ENCODE results near the gene PAX7. TPM values are rescaled to one million over a fixed set of nuclear protein-coding genes. Genes with fewer than 3 reads are reported as not detected.

PAX7 gene
- total RNA-seq, 1 experiment from 2014 or later, result not detected

DNA sequence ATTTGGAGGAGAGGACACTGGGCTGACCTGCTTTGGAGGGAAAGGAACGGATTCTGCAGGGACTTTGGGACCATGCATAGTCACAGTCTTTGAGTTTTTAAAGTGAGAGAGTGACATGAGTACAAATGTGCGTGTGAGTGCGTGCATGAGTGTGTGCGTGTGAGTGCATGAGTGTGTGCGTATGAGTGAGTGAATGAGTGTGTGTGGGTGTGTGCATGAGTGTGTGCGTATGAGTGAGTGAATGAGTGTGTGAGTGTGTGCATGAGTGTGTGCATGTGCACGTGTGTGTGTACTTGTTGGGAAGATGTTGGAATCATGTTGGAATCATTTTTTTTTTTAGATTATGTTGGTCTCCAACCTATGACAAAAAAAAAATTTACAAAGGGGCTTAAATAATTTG lies 70.5 kb downstream of the PAX7 start:
- H3K27me3 ChIP-seq (replicated peaks), result peaks cover 40% of the 10 kb centered on the region
- H3K36me3 ChIP-seq, result no peaks in the 10 kb centered on the region
- H3K4me1 ChIP-seq (replicated peaks), result no peaks in the 10 kb centered on the region
- no peak overlapping the region for H3K4me3 ChIP-seq
- no peak overlapping the region for H3K27ac ChIP-seq
- DNase-seq (ENCODE audit: low read depth in 1 of 2, low spot score in 2 of 2), result no peak
- no peaks in the 10 kb centered on the region for H3K9me3 ChIP-seq (replicated peaks)

DNA sequence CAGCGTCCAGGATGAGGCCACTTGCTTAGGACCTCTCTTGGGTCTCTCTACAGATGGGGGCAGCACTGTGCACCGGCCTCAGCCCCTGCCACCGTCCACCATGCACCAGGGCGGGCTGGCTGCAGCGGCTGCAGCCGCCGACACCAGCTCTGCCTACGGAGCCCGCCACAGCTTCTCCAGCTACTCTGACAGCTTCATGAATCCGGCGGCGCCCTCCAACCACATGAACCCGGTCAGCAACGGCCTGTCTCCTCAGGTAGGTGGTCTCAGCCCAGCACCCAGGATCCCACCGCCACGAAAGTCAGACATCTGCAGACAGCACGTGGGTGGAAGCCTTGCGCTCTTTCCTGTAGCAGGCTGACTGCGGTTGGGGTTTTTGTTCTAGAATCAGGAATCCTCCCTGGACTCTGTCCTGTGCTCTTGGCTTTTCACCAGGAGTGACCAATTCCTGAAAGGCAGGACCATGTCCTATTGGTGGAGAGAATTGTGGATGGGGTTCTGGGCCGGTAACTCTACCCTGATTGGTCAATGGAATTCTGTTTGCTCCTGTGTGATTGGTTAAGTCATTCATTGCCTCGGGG lies 72.5 kb downstream of the PAX7 start:
- H3K36me3 ChIP-seq, result no peaks in the 10 kb centered on the region
- no peaks in the 10 kb centered on the region for H3K4me1 ChIP-seq (replicated peaks)
- no peak overlapping the region for H3K4me3 ChIP-seq
- H3K27me3 ChIP-seq (replicated peaks), result peaks cover 40% of the 10 kb centered on the region
- no peak for DNase-seq (ENCODE audit: low read depth in 1 of 2, low spot score in 2 of 2)
- H3K9me3 ChIP-seq (replicated peaks), result no peaks in the 10 kb centered on the region
- H3K27ac ChIP-seq, result no peak overlapping the region

DNA sequence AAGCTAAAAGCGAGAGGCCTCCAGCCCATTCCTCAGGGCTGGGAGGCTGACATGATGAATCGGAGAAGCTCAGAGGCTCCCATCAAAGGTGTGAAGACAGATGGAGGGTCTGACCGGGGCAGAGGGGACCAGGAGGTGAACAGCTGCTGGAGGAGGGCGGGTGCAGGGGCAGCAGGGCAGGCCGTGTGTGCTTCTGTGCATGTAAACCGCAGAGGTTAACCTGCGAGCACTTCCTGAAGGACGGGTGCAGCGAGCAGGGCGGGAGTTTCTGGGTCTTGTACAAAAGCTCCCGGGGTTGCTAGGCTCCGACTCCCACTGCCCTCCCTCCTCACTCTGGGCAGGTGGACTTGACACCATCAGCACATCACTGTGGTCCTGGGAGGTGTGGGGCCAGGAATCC lies 75.2 kb downstream of the PAX7 start:
- no peak for DNase-seq (ENCODE audit: low read depth in 1 of 2, low spot score in 2 of 2)
- no peak overlapping the region for H3K27ac ChIP-seq
- no peaks in the 10 kb centered on the region for H3K4me1 ChIP-seq (replicated peaks)
- H3K9me3 ChIP-seq (replicated peaks), result no peaks in the 10 kb centered on the region
- peaks cover 50% of the 10 kb centered on the region for H3K27me3 ChIP-seq (replicated peaks)
- H3K36me3 ChIP-seq, result no peaks in the 10 kb centered on the region
- no peak overlapping the region for H3K4me3 ChIP-seq

DNA sequence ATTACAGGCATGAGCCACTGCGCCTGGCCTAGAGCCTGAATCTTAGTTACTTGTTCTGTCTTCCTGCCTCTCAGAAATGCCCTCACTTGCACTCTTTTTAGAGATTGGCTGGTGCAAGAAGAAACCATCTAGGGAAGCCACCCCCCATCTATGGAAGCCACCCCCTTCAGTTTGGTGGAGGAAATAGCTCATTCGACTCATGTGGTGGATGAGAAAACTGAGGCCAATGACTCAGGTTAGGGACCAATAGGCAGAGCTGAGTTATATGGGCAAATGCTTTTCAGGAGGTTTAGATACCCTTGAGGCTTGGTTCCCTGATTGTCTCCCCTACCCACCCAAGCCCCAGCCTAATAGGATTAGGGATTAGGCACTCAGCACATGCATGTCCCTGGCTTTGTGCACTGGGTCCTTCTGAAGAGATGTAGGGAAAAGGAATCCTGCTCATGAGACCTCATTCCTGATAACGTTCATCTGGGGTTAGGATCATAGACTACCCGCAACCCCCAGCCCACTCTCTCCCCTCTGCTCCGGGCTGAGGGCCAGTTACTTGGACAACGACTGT lies 77.1 kb downstream of the PAX7 start:
- Histone ChIP-seq H3K36me3 (no peaks in the 10 kb centered on the region), H3K27me3 (replicated peaks) (peaks cover 56% of the 10 kb centered on the region), H3K27ac (no peak overlapping the region), H3K4me3 (no peak overlapping the region), H3K4me1 (replicated peaks) (no peaks in the 10 kb centered on the region), H3K9me3 (replicated peaks) (no peaks in the 10 kb centered on the region)
- DNase-seq (ENCODE audit: low read depth in 1 of 2, low spot score in 2 of 2), result no peak

GRCh38 chr1:18710002-18710401 lies 79.4 kb downstream of the PAX7 start:
- Histone ChIP-seq H3K36me3 (no peaks in the 10 kb centered on the region), H3K4me3 (no peak overlapping the region), H3K9me3 (replicated peaks) (no peaks in the 10 kb centered on the region), H3K27me3 (replicated peaks) (peaks cover 63% of the 10 kb centered on the region), H3K27ac (no peak overlapping the region), H3K4me1 (replicated peaks) (no peaks in the 10 kb centered on the region)
- DNase-seq (ENCODE audit: low read depth in 1 of 2, low spot score in 2 of 2), result no peak

DNA sequence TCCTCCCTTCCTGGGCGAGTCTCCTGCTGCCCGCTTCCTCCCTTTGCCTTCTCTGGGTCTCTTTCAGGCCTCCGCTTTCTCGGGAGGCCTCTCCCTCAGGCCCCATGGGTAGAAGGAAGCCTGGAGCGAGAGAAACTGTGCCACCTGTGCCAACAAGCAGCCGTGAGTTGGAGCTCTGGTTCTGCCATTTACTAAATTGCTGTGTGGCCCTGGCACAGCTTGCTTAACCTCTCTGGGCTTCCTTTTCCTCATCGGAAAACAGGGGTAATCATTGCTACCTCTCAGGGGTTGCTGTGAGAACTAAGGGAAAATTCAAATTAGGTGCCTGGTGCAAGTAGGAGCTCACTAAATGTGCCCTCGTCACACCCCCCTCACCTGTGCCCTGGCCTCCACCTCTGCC lies 80.4 kb downstream of the PAX7 start:
- no peak overlapping the region for H3K4me3 ChIP-seq
- DNase-seq (ENCODE audit: low read depth in 1 of 2, low spot score in 2 of 2), result no peak
- no peaks in the 10 kb centered on the region for H3K4me1 ChIP-seq (replicated peaks)
- H3K9me3 ChIP-seq (replicated peaks), result no peaks in the 10 kb centered on the region
- no peak overlapping the region for H3K27ac ChIP-seq
- no peaks in the 10 kb centered on the region for H3K36me3 ChIP-seq
- peaks cover 65% of the 10 kb centered on the region for H3K27me3 ChIP-seq (replicated peaks)

- Histone ChIP-seq H3K36me3 (no peaks in the 10 kb centered on the region), H3K27ac (no peak overlapping the region), H3K4me3 (no peak overlapping the region), H3K27me3 (replicated peaks) (peaks cover 64% of the 10 kb centered on the region), H3K4me1 (replicated peaks) (no peaks in the 10 kb centered on the region), H3K9me3 (replicated peaks) (no peaks in the 10 kb centered on the region)
- no peak for DNase-seq (ENCODE audit: low read depth in 1 of 2, low spot score in 2 of 2)
Observed at GRCh38 chr1:18711536-18712251, 81.0 kb downstream of the PAX7 start.

- H3K9me3 ChIP-seq (replicated peaks), result no peaks in the 10 kb centered on the region
- H3K4me3 ChIP-seq, result no peak overlapping the region
- H3K4me1 ChIP-seq (replicated peaks), result no peaks in the 10 kb centered on the region
- H3K36me3 ChIP-seq, result no peaks in the 10 kb centered on the region
- H3K27me3 ChIP-seq (replicated peaks), result peaks cover 63% of the 10 kb centered on the region
- H3K27ac ChIP-seq, result no peak overlapping the region
- no peak for DNase-seq (ENCODE audit: low read depth in 1 of 2, low spot score in 2 of 2)
Observed at GRCh38 chr1:18712252-18712600, 81.6 kb downstream of the PAX7 start.

DNA sequence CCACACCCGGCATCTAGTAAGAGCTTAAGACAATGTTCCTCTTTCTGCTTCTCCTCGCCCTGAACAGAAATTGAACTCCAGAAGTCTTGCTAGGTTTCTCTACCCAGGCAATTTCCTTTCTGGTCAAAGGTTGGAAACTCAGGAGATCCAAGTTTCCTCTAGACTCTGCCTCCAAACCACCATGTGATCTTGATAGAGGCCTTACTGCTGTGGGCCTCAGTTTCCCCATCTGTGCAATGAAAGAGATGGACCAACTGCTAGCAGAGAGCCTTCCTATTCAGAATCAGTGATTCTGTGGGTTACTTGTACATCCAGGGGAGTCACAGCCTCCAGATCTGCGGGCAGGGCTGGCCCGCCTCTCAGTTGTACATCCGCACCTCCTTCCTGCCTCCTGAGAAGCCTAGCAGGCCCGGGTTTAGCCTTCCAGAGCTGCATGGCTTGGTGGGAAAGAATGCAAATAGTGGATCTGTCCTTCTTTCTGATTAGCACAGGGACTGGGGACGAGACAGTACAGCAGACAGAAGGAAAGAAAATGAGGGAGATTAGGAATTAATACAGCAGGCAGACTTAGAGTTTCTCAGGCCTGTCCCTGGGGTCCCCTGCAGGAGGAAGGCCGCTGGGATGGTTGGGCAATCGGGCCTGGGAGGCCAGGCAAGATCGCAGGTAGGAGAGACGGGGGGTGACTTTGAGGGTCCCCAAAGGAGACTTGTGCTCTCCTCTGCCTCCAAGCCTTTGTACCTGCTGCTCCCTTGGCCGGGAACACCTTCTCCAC lies 83.9 kb downstream of the PAX7 start:
- Histone ChIP-seq H3K27ac (no peak overlapping the region), H3K4me1 (replicated peaks) (no peaks in the 10 kb centered on the region), H3K27me3 (replicated peaks) (peaks cover 76% of the 10 kb centered on the region), H3K4me3 (no peak overlapping the region), H3K36me3 (no peaks in the 10 kb centered on the region), H3K9me3 (replicated peaks) (no peaks in the 10 kb centered on the region)
- no peak for DNase-seq (ENCODE audit: low read depth in 1 of 2, low spot score in 2 of 2)

DNA sequence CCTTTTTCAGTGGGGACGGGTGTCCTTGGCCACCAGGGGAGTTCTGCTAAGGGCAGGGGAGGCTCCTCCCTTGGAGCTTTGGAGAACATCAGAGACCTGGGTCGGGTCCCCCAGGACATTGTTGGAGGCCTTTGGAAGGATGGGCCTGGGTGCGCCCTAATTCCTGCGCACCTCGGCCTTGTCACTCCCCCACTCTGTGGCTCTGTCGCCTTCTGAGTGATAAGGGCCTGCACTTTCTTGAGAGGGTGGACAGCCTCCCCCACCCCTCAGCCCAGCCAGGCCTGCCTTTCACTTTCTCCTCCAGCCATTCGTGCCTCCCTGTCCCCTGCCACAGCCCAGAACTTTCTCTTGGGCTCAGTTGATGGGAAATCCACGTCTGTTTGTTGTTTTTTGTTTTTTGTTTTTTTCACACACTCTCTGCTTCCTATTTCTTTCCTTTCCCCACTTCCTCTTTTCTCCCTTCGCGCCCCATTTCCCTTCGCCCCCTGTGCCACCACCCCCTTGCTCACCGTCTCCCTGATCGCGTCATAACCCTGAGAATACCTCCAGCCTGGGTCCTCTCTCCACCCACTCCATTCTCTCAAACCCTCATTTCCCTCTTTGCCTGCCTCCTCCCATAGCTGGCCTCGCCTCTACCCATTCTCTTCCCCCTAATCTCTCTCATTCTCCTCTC lies 85.6 kb downstream of the PAX7 start:
- no peak for DNase-seq (ENCODE audit: low read depth in 1 of 2, low spot score in 2 of 2)
- Histone ChIP-seq H3K4me1 (replicated peaks) (no peaks in the 10 kb centered on the region), H3K9me3 (replicated peaks) (no peaks in the 10 kb centered on the region), H3K27ac (no peak overlapping the region), H3K27me3 (replicated peaks) (peaks cover 75% of the 10 kb centered on the region), H3K36me3 (no peaks in the 10 kb centered on the region), H3K4me3 (no peak overlapping the region)

GRCh38 chr1:18716785-18717678 lies 86.4 kb downstream of the PAX7 start:
- no peaks in the 10 kb centered on the region for H3K36me3 ChIP-seq
- H3K4me1 ChIP-seq (replicated peaks), result no peaks in the 10 kb centered on the region
- no peak for DNase-seq (ENCODE audit: low read depth in 1 of 2, low spot score in 2 of 2)
- H3K27me3 ChIP-seq (replicated peaks), result peaks cover 83% of the 10 kb centered on the region
- no peak overlapping the region for H3K4me3 ChIP-seq
- H3K27ac ChIP-seq, result no peak overlapping the region
- no peaks in the 10 kb centered on the region for H3K9me3 ChIP-seq (replicated peaks)

- no peak for DNase-seq (ENCODE audit: low read depth in 1 of 2, low spot score in 2 of 2)
- no peak overlapping the region for H3K4me3 ChIP-seq
- no peaks in the 10 kb centered on the region for H3K9me3 ChIP-seq (replicated peaks)
- no peaks in the 10 kb centered on the region for H3K36me3 ChIP-seq
- H3K27me3 ChIP-seq (replicated peaks), result peaks cover 91% of the 10 kb centered on the region
- no peak overlapping the region for H3K27ac ChIP-seq
- H3K4me1 ChIP-seq (replicated peaks), result no peaks in the 10 kb centered on the region
Observed at GRCh38 chr1:18719786-18720451, 89.3 kb downstream of the PAX7 start.

Measured in SJSA1 (cell line).